Gastroesophageal sphincter (tissue), 4 donors: Measurements from ENCODE around the gene NUP188. TPM values are rescaled to one million over a fixed set of nuclear protein-coding genes. Genes with fewer than 3 reads are reported as not detected.

ENCODE experiments used
- ATAC-seq: fragments of 150-250 bp; one replicate; pipeline ENCODE4 v1.9.1; 2016; ENCODE audit warnings: mild to moderate bottlenecking, moderate library complexity
- H3K27ac ChIP-seq, 4 donors: fragments of 200-600 bp; sonication (generic) in 3 of 4; 1 replicate in 3 of 4; 2 replicates in 1 of 4; pipeline ENCODE4 v1.5.1; 2016 to 2019
- H3K27me3 ChIP-seq: fragments of 200-600 bp; sonication (generic); one replicate; pipeline ENCODE4 v1.5.1; 2019
- H3K36me3 ChIP-seq, 2 donors: fragments of 200-600 bp; sonication (generic); one replicate each; pipeline ENCODE4 v1.5.1; 2019; ENCODE audit warnings: control low read depth in 1 of 2
- H3K4me1 ChIP-seq, 3 donors: fragments of 200-600 bp; sonication (generic); 1 replicate in 2 of 3; 2 replicates in 1 of 3; pipeline ENCODE4 v1.5.1; 2016 to 2019; ENCODE audit warnings: control low read depth in 2 of 3
- H3K4me3 ChIP-seq, 2 donors: fragments of 200-600 bp; sonication (generic); one replicate each; pipeline ENCODE4 v1.5.1; 2019; ENCODE audit warnings: mild to moderate bottlenecking in 1 of 2, moderate library complexity in 1 of 2
- H3K9me3 ChIP-seq, 3 donors: fragments of 200-600 bp; sonication (generic); one replicate each; pipeline ENCODE4 v1.5.1; 2017 to 2019; ENCODE audit warnings: control low read depth in 2 of 3
- EP300 ChIP-seq: sonication (generic); formaldehyde crosslinking; IDR thresholded peaks from one replicate; pipeline ENCODE4 v1.6.1; 2017; ENCODE audit warnings: antibody characterized with exemption, mild to moderate bottlenecking
- POLR2A ChIP-seq, 2 donors: fragments of 450-650 bp; IDR thresholded peaks; one replicate each; pipeline ENCODE4 v1.6.1; 2017; ENCODE audit warnings: antibody characterized with exemption in 2 of 2, mild to moderate bottlenecking in 2 of 2, moderate library complexity in 1 of 2
- POLR2AphosphoS5 ChIP-seq: sonication (generic); formaldehyde crosslinking; IDR thresholded peaks from one replicate; pipeline ENCODE4 v1.6.1; 2017; ENCODE audit warnings: antibody characterized with exemption
- WGBS, 2 donors: methylation state at CpG; one replicate each; pipeline ENCODE4 v1.1.5; 2018; ENCODE audit warnings: low coverage in 1 of 2; 5-methylcytosine and 5-hydroxymethylcytosine counted together
- total RNA-seq, 4 donors: library from RNA; depleted of rRNA; stranded (reverse); fragments of >200 nt; gene quantifications; one replicate each; pipeline ENCODE4 v1.1.0, GENCODE V29; 2016
- TF ChIP-seq, protein P1 (sequence below), 4 experiments: fragments of 200-600 bp in 2 of 4; fragments of 450-650 bp in 2 of 4; sonication (generic) in 1 of 4; IDR thresholded peaks; one replicate each; pipeline ENCODE4 v1.5.1; 2017 to 2019; ENCODE audit warnings: antibody characterized with exemption in 4 of 4, mild to moderate bottlenecking in 2 of 4, moderate library complexity in 2 of 4

Gene NUP188
- total RNA-seq, 4 donors from 2014 or later, result 18.6 to 32.7 (median 29.1) TPM

DNA sequence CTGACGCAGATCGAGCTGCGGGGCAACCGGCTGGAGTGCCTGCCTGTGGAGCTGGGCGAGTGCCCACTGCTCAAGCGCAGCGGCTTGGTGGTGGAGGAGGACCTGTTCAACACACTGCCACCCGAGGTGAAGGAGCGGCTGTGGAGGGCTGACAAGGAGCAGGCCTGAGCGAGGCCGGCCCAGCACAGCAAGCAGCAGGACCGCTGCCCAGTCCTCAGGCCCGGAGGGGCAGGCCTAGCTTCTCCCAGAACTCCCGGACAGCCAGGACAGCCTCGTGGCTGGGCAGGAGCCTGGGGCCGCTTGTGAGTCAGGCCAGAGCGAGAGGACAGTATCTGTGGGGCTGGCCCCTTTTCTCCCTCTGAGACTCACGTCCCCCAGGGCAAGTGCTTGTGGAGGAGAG, 31.3 kb upstream of the NUP188 start:
- TF ChIP-seq POLR2AphosphoS5, result no peak
- TF ChIP-seq EP300, result no peak
- TF ChIP-seq, protein P1, sequence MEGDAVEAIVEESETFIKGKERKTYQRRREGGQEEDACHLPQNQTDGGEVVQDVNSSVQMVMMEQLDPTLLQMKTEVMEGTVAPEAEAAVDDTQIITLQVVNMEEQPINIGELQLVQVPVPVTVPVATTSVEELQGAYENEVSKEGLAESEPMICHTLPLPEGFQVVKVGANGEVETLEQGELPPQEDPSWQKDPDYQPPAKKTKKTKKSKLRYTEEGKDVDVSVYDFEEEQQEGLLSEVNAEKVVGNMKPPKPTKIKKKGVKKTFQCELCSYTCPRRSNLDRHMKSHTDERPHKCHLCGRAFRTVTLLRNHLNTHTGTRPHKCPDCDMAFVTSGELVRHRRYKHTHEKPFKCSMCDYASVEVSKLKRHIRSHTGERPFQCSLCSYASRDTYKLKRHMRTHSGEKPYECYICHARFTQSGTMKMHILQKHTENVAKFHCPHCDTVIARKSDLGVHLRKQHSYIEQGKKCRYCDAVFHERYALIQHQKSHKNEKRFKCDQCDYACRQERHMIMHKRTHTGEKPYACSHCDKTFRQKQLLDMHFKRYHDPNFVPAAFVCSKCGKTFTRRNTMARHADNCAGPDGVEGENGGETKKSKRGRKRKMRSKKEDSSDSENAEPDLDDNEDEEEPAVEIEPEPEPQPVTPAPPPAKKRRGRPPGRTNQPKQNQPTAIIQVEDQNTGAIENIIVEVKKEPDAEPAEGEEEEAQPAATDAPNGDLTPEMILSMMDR (IDR thresholded peaks at IDR 0.05), result no peak
- TF ChIP-seq POLR2A (IDR thresholded peaks at IDR 0.05), result no peak
- H3K27me3 ChIP-seq, result no peaks in the 10 kb centered on the region
- ATAC-seq, result peak; percentile 55
- H3K36me3 ChIP-seq, result peaks cover 0 to 37% of the 10 kb centered on the region in 2 donors
- peak overlapping the region; percentile 37 to 84 (median 76) for H3K27ac ChIP-seq
- H3K4me1 ChIP-seq, result peaks cover 0 to 93% (median 71%) of the 10 kb centered on the region in 3 donors
- 67 to 80% methylated on average over 1 to 2 of the region's 18 CpGs for WGBS, 2 donors
- H3K9me3 ChIP-seq, result no peaks in the 10 kb centered on the region
- peak overlapping the region in 1 of 2 donors; percentile 3 for H3K4me3 ChIP-seq

- TF ChIP-seq POLR2A (IDR thresholded peaks at IDR 0.05), result no peak
- TF ChIP-seq, protein P1 (IDR thresholded peaks at IDR 0.05), result no peak
- TF ChIP-seq POLR2AphosphoS5, result no peak
- TF ChIP-seq EP300, result no peak
- no peak for ATAC-seq
- 67 to 69% methylated on average over 3 to 9 of the region's 11 CpGs for WGBS, 2 donors
- Histone ChIP-seq H3K9me3 (no peaks in the 10 kb centered on the region), H3K36me3 (peaks cover 0 to 37% of the 10 kb centered on the region in 2 donors), H3K4me3 (no peak overlapping the region), H3K27me3 (no peaks in the 10 kb centered on the region), H3K4me1 (peaks cover 0 to 93% (median 66%) of the 10 kb centered on the region in 3 donors), H3K27ac (peak overlapping the region; percentile 37 to 84 (median 76))
These were observed 30.8 kb upstream of the NUP188 start for GRCh38 chr9:128916745-128917144.

DNA sequence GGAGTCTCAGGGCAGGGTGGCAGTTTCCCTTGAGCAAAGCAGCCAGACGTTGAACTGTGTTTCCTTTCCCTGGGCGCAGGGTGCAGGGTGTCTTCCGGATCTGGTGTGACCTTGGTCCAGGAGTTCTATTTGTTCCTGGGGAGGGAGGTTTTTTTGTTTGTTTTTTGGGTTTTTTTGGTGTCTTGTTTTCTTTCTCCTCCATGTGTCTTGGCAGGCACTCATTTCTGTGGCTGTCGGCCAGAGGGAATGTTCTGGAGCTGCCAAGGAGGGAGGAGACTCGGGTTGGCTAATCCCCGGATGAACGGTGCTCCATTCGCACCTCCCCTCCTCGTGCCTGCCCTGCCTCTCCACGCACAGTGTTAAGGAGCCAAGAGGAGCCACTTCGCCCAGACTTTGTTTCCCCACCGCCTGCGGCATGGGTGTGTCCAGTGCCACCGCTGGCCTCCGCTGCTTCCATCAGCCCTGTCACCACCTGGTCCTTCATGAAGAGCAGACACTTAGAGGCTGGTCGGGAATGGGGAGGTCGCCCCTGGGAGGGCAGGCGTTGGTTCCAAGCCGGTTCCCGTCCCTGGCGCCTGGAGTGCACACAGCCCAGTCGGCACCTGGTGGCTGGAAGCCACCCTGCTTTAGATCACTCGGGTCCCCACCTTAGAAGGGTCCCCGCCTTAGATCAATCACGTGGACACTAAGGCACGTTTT, 30.2 kb upstream of the NUP188 start:
- no peaks in the 10 kb centered on the region for H3K27me3 ChIP-seq
- peaks cover 0 to 37% of the 10 kb centered on the region in 2 donors for H3K36me3 ChIP-seq
- H3K4me1 ChIP-seq, result peaks cover 0 to 93% (median 60%) of the 10 kb centered on the region in 3 donors
- H3K9me3 ChIP-seq, result no peaks in the 10 kb centered on the region
- no peak overlapping the region for H3K4me3 ChIP-seq
- H3K27ac ChIP-seq, result peak overlapping the region; percentile 37 to 84 (median 78)
- peak; percentile 63 for ATAC-seq
- 8 to 24% methylated on average over 8 to 10 of the region's 26 CpGs for WGBS, 2 donors
- TF ChIP-seq POLR2A (IDR thresholded peaks at IDR 0.05) (no peak), POLR2AphosphoS5 (peak; percentile 47), EP300 (no peak)
- TF ChIP-seq, protein P1 (IDR thresholded peaks at IDR 0.05), result no peak

GRCh38 chr9:128918921-128919320, 28.6 kb upstream of the NUP188 start:
- Histone ChIP-seq H3K4me3 (no peak overlapping the region), H3K27ac (peak overlapping the region in 3 of 4 donors; percentile 56 to 89 (median 86)), H3K9me3 (no peaks in the 10 kb centered on the region), H3K4me1 (peaks cover 0 to 93% (median 50%) of the 10 kb centered on the region in 3 donors), H3K36me3 (peaks cover 0 to 37% of the 10 kb centered on the region in 2 donors), H3K27me3 (no peaks in the 10 kb centered on the region)
- no peak for ATAC-seq
- TF ChIP-seq, protein P1 (IDR thresholded peaks at IDR 0.05), result no peak
- TF ChIP-seq EP300, result no peak
- no peak for TF ChIP-seq POLR2A (IDR thresholded peaks at IDR 0.05)
- TF ChIP-seq POLR2AphosphoS5, result no peak
- 60 to 80% methylated on average over 1 of the region's 2 CpGs for WGBS, 2 donors
